HepG2 (cell line): Measurements from ENCODE around the gene CABP4. TPM values are rescaled to one million over a fixed set of nuclear protein-coding genes. Genes with fewer than 3 reads are reported as not detected.

Source experiments
- KLF6 ChIP-seq: IDR thresholded peaks from 2 replicates; pipeline ENCODE4 v1.8.0; 2016; ENCODE audit warnings: missing biosample characterization, missing genetic modification reagents
- RAD21 ChIP-seq: fragments of 450-650 bp; formaldehyde crosslinking; IDR thresholded peaks from 2 replicates; pipeline ENCODE4 v1.5.0; 2020; ENCODE audit warnings: mild to moderate bottlenecking
- ZNF160 ChIP-seq: sonication (generic); formaldehyde crosslinking; IDR thresholded peaks from 2 replicates; pipeline ENCODE4 v1.8.0; 2022; ENCODE audit warnings: mild to moderate bottlenecking, inconsistent platforms, missing genetic modification reagents
- polyA plus RNA-seq, 8 experiments: library from polyadenylated mRNA; depleted of rRNA in 3 of 8; stranded (reverse) in 7 of 8; unstranded in 1 of 8; fragments of >200 nt; fragmentation: Illumina TruSeq in 4 of 8; extraction: Trizol in 4 of 8; gene quantifications; 2 replicates each; pipeline versions ENCODE4 v1.2.1 to v1.2.3, GENCODE V29; 2011 to 2016; ENCODE audit warnings: low read depth in 4 of 8, missing spikeins in 1 of 8, mixed read lengths in 1 of 8; ENCODE audit not compliant: insufficient read depth in 1 of 8
- total RNA-seq, 5 experiments: library from RNA; depleted of rRNA; stranded (reverse); fragments of >200 nt; fragmentation: Illumina TruSeq; extraction: Trizol; gene quantifications; 2 replicates each; pipeline ENCODE4 v1.2.3, GENCODE V29; 2016; ENCODE audit warnings: low read depth in 1 of 5
- TF ChIP-seq, protein P1 (sequence below): sonication (generic); formaldehyde crosslinking; IDR thresholded peaks from 2 replicates; pipeline ENCODE4 v1.5.1; 2020; ENCODE audit warnings: missing genetic modification reagents, mild to moderate bottlenecking, borderline replicate concordance
- TF ChIP-seq, protein P2 (sequence below), 2 experiments: fragments of 450-650 bp in 1 of 2; sonication (generic) in 1 of 2; formaldehyde crosslinking in 1 of 2; IDR thresholded peaks; 2 replicates each; pipeline versions ENCODE4 v1.6.1 to v1.8.0; 2016 to 2022; ENCODE audit warnings: antibody characterized with exemption in 1 of 2, mild to moderate bottlenecking in 1 of 2, missing genetic modification reagents in 1 of 2
- TF ChIP-seq, protein P3 (sequence below): sonication (generic); formaldehyde crosslinking; IDR thresholded peaks from 2 replicates; pipeline ENCODE4 v1.9.0; 2021; ENCODE audit warnings: mild to moderate bottlenecking, missing genetic modification reagents

CABP4 gene
- total and polyA plus RNA-seq, 2 of the 13 experiments (the other 11 are each of a cell fraction or from before 2014, with no cell fraction given) = not detected

GRCh38 chr11:67505605-67506396 is 50.6 kb downstream of the CABP4 start (continued):
- TF ChIP-seq, protein P1, sequence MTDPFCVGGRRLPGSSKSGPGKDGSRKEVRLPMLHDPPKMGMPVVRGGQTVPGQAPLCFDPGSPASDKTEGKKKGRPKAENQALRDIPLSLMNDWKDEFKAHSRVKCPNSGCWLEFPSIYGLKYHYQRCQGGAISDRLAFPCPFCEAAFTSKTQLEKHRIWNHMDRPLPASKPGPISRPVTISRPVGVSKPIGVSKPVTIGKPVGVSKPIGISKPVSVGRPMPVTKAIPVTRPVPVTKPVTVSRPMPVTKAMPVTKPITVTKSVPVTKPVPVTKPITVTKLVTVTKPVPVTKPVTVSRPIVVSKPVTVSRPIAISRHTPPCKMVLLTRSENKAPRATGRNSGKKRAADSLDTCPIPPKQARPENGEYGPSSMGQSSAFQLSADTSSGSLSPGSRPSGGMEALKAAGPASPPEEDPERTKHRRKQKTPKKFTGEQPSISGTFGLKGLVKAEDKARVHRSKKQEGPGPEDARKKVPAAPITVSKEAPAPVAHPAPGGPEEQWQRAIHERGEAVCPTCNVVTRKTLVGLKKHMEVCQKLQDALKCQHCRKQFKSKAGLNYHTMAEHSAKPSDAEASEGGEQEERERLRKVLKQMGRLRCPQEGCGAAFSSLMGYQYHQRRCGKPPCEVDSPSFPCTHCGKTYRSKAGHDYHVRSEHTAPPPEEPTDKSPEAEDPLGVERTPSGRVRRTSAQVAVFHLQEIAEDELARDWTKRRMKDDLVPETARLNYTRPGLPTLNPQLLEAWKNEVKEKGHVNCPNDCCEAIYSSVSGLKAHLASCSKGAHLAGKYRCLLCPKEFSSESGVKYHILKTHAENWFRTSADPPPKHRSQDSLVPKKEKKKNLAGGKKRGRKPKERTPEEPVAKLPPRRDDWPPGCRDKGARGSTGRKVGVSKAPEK = 0 out of 2 replicates have a peak, but pooled peaks have one; percentile 30
- TF ChIP-seq, protein P2, sequence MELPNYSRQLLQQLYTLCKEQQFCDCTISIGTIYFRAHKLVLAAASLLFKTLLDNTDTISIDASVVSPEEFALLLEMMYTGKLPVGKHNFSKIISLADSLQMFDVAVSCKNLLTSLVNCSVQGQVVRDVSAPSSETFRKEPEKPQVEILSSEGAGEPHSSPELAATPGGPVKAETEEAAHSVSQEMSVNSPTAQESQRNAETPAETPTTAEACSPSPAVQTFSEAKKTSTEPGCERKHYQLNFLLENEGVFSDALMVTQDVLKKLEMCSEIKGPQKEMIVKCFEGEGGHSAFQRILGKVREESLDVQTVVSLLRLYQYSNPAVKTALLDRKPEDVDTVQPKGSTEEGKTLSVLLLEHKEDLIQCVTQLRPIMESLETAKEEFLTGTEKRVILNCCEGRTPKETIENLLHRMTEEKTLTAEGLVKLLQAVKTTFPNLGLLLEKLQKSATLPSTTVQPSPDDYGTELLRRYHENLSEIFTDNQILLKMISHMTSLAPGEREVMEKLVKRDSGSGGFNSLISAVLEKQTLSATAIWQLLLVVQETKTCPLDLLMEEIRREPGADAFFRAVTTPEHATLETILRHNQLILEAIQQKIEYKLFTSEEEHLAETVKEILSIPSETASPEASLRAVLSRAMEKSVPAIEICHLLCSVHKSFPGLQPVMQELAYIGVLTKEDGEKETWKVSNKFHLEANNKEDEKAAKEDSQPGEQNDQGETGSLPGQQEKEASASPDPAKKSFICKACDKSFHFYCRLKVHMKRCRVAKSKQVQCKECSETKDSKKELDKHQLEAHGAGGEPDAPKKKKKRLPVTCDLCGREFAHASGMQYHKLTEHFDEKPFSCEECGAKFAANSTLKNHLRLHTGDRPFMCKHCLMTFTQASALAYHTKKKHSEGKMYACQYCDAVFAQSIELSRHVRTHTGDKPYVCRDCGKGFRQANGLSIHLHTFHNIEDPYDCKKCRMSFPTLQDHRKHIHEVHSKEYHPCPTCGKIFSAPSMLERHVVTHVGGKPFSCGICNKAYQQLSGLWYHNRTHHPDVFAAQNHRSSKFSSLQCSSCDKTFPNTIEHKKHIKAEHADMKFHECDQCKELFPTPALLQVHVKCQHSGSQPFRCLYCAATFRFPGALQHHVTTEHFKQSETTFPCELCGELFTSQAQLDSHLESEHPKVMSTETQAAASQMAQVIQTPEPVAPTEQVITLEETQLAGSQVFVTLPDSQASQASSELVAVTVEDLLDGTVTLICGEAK (IDR thresholded peaks at IDR 0.05) = no peak
- TF ChIP-seq, protein P2 (CRISPR knock-in tag; IDR thresholded peaks at IDR 0.05) = no peak; the same call in 1 of the 2 replicates
- TF ChIP-seq, protein P3, sequence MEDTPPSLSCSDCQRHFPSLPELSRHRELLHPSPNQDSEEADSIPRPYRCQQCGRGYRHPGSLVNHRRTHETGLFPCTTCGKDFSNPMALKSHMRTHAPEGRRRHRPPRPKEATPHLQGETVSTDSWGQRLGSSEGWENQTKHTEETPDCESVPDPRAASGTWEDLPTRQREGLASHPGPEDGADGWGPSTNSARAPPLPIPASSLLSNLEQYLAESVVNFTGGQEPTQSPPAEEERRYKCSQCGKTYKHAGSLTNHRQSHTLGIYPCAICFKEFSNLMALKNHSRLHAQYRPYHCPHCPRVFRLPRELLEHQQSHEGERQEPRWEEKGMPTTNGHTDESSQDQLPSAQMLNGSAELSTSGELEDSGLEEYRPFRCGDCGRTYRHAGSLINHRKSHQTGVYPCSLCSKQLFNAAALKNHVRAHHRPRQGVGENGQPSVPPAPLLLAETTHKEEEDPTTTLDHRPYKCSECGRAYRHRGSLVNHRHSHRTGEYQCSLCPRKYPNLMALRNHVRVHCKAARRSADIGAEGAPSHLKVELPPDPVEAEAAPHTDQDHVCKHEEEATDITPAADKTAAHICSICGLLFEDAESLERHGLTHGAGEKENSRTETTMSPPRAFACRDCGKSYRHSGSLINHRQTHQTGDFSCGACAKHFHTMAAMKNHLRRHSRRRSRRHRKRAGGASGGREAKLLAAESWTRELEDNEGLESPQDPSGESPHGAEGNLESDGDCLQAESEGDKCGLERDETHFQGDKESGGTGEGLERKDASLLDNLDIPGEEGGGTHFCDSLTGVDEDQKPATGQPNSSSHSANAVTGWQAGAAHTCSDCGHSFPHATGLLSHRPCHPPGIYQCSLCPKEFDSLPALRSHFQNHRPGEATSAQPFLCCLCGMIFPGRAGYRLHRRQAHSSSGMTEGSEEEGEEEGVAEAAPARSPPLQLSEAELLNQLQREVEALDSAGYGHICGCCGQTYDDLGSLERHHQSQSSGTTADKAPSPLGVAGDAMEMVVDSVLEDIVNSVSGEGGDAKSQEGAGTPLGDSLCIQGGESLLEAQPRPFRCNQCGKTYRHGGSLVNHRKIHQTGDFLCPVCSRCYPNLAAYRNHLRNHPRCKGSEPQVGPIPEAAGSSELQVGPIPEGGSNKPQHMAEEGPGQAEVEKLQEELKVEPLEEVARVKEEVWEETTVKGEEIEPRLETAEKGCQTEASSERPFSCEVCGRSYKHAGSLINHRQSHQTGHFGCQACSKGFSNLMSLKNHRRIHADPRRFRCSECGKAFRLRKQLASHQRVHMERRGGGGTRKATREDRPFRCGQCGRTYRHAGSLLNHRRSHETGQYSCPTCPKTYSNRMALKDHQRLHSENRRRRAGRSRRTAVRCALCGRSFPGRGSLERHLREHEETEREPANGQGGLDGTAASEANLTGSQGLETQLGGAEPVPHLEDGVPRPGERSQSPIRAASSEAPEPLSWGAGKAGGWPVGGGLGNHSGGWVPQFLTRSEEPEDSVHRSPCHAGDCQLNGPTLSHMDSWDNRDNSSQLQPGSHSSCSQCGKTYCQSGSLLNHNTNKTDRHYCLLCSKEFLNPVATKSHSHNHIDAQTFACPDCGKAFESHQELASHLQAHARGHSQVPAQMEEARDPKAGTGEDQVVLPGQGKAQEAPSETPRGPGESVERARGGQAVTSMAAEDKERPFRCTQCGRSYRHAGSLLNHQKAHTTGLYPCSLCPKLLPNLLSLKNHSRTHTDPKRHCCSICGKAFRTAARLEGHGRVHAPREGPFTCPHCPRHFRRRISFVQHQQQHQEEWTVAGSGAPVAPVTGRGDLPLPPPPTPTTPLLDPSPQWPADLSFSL (CRISPR knock-in tag) = no peak
- peak; percentile 95 for TF ChIP-seq RAD21 (CRISPR knock-in tag)
- TF ChIP-seq ZNF160 (CRISPR knock-in tag) = no peak
- no peak for TF ChIP-seq KLF6 (CRISPR knock-in tag)
